SK-N-SH treated with all-trans-retinoic acid at 6 μM for 48 hours (cell line): Measurements from ENCODE around the gene TBC1D2B.

ENCODE experiments used
- BACH2 ChIP-seq: fragments of 250-450 bp; sonication (Bioruptor Pico); IDR thresholded peaks from 2 replicates; pipeline ENCODE4 v1.9.0; 2021; ENCODE audit warnings: mild to moderate bottlenecking, borderline replicate concordance
- RARB ChIP-seq: fragments of 250-450 bp; sonication (Bioruptor Pico); IDR thresholded peaks from 2 replicates; pipeline ENCODE4 v1.8.0; 2021; ENCODE audit warnings: mild to moderate bottlenecking, moderate library complexity
- SNAI2 ChIP-seq: fragments of 250-450 bp; sonication (Bioruptor Pico); IDR thresholded peaks from 2 replicates; pipeline ENCODE4 v1.5.0; 2020; ENCODE audit warnings: mild to moderate bottlenecking, moderate library complexity
- TOX ChIP-seq: fragments of 250-450 bp; sonication (Bioruptor Pico); IDR thresholded peaks from 2 replicates; pipeline ENCODE4 v1.8.0; 2021; ENCODE audit warnings: mild to moderate bottlenecking, moderate library complexity, borderline replicate concordance
- ZC3H10 ChIP-seq: fragments of 250-450 bp; sonication (Bioruptor Pico); IDR thresholded peaks from 2 replicates; pipeline ENCODE4 v1.5.1; 2021; ENCODE audit warnings: mild to moderate bottlenecking, moderate library complexity
- ZFP3 ChIP-seq: fragments of 250-450 bp; sonication (Bioruptor Pico); IDR thresholded peaks from 2 replicates; pipeline ENCODE4 v1.5.0; 2020; ENCODE audit warnings: mild to moderate bottlenecking, moderate library complexity
- ZNF8 ChIP-seq: fragments of 450-650 bp; formaldehyde crosslinking; IDR thresholded peaks from 2 replicates; pipeline ENCODE4 v1.5.0; 2020; ENCODE audit warnings: mild to moderate bottlenecking, moderate library complexity
- TF ChIP-seq, protein P1 (sequence below): fragments of 250-450 bp; sonication (Bioruptor Pico); IDR thresholded peaks from 2 replicates; pipeline ENCODE4 v1.5.1; 2021; ENCODE audit warnings: mild to moderate bottlenecking, moderate library complexity
- TF ChIP-seq, protein P2 (sequence below): fragments of 250-450 bp; sonication (Bioruptor Pico); IDR thresholded peaks from 2 replicates; pipeline ENCODE4 v1.8.0; 2021; ENCODE audit warnings: low read depth, mild to moderate bottlenecking, moderate library complexity, borderline replicate concordance

DNA sequence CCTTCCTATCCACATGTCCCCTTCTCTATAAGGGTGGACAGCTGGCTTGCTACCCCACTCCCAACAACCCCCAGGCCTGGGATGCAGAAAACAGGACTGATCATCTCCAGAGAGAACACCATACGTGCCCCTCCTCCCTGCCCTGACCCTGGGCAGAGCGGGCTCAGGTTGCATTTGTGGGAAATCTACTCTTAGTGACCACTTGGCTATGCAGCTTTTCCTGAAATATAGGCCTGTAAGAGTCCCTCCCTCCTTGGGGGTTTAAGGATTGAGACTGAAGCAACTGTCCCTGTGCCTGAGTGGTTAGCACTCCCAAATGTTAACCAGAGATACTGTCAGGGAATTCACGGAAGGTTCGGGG, 26.6 kb upstream of the TBC1D2B start:
- TF ChIP-seq RARB (CRISPR knock-in tag) (no peak), ZNF8 (CRISPR knock-in tag) (no peak), ZC3H10 (CRISPR knock-in tag) (no peak), BACH2 (no peak), SNAI2 (CRISPR knock-in tag) (no peak), TOX (CRISPR knock-in tag) (no peak), ZFP3 (CRISPR knock-in tag) (no peak)
- TF ChIP-seq, protein P1, sequence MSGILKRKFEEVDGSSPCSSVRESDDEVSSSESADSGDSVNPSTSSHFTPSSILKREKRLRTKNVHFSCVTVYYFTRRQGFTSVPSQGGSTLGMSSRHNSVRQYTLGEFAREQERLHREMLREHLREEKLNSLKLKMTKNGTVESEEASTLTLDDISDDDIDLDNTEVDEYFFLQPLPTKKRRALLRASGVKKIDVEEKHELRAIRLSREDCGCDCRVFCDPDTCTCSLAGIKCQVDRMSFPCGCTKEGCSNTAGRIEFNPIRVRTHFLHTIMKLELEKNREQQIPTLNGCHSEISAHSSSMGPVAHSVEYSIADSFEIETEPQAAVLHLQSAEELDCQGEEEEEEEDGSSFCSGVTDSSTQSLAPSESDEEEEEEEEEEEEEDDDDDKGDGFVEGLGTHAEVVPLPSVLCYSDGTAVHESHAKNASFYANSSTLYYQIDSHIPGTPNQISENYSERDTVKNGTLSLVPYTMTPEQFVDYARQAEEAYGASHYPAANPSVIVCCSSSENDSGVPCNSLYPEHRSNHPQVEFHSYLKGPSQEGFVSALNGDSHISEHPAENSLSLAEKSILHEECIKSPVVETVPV (CRISPR knock-in tag) = no peak
- TF ChIP-seq, protein P2, sequence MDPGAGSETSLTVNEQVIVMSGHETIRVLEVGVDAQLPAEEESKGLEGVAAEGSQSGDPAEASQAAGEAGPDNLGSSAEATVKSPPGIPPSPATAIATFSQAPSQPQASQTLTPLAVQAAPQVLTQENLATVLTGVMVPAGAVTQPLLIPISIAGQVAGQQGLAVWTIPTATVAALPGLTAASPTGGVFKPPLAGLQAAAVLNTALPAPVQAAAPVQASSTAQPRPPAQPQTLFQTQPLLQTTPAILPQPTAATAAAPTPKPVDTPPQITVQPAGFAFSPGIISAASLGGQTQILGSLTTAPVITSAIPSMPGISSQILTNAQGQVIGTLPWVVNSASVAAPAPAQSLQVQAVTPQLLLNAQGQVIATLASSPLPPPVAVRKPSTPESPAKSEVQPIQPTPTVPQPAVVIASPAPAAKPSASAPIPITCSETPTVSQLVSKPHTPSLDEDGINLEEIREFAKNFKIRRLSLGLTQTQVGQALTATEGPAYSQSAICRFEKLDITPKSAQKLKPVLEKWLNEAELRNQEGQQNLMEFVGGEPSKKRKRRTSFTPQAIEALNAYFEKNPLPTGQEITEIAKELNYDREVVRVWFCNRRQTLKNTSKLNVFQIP = no peak
